ENCODE results near the gene NTNG2.

NTNG2 gene

DNA sequence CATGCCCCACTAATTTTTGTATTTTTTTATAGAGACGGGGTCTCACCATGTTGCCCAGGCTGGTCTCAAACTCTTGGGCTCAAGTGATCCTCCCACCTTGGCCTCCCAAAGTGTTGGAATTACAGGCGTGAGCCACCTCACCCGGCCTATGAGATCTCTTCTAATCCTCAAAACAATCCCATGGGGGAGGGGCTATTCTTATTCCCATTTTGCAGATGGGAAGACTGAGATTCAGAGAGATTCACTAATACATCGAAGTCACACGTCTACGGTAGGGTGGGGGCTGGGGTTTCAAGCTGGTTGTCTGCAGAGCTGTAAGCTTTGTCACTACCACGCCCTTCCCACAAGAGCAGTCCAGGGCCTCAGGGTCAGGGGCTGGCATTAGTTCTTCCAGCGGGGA, 14.0 kb upstream of the NTNG2 start:
- no peak for DNase-seq

GRCh38 chr9:132150256-132150655, 11.6 kb upstream of the NTNG2 start:
- DNase-seq: no peak

DNA sequence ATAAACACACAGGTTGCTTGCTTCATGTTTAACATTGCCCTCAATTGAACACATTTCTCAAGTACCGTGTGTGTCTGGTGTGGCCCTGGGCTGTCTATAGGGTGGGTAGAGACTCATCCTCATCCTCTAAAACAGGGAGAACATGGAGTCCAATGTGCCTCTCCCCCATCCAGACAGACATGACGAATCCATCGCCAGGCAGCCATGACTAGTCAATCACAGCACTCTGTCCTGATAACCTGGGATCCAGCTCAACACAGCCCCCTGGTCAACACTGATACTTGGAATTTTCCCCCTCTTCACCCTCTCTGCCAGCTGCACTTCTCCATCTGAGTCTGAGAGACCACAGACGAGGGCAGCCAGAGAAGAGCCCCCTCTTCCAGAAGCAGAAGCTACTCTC, 10.7 kb upstream of the NTNG2 start:
- no peak for DNase-seq

- no peak for DNase-seq
Measured at GRCh38 chr9:132152231-132152630, 9.6 kb upstream of the NTNG2 start.

DNA sequence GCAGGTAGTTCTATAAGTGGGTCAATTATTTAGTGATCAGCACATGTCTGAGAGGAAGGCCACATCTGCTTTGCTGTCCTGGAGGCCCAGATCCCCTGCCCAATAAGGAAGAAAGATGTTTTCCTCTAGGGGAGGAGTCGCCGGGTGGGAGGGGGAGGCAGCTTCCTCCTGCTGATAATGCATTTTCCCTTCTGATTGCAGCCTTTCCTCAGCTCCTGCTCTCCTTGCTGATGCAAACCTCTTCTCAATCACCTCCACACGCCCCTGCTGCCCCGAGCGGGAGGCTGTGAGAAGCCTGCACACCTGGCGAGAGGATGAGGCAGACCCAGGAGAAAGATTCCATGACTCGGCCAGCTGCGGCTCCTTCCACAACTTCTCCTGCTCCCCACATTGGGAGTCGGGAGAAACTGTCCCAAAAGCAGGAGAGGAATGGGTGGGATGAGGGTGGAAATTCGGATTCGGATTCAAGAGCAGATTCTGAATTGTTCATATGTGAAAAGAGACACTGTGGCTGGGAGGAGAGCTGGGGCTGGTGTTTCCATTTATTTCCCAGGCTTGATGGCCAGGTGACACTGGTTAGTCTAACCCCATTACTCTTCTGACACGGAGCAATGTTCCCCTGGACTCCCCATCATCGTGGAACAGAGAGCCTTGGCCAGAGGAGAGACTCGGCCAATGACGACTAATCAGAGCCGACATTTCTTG, 6.8 kb upstream of the NTNG2 start:
- no peak for DNase-seq

- DNase-seq: no peak
Measured at GRCh38 chr9:132155568-132155895, 6.3 kb upstream of the NTNG2 start.

- DNase-seq: no peak
Measured at GRCh38 chr9:132156262-132156661, 5.6 kb upstream of the NTNG2 start.

GRCh38 chr9:132157347-132158116, 4.3 kb upstream of the NTNG2 start:
- DNase-seq: no peak

DNA sequence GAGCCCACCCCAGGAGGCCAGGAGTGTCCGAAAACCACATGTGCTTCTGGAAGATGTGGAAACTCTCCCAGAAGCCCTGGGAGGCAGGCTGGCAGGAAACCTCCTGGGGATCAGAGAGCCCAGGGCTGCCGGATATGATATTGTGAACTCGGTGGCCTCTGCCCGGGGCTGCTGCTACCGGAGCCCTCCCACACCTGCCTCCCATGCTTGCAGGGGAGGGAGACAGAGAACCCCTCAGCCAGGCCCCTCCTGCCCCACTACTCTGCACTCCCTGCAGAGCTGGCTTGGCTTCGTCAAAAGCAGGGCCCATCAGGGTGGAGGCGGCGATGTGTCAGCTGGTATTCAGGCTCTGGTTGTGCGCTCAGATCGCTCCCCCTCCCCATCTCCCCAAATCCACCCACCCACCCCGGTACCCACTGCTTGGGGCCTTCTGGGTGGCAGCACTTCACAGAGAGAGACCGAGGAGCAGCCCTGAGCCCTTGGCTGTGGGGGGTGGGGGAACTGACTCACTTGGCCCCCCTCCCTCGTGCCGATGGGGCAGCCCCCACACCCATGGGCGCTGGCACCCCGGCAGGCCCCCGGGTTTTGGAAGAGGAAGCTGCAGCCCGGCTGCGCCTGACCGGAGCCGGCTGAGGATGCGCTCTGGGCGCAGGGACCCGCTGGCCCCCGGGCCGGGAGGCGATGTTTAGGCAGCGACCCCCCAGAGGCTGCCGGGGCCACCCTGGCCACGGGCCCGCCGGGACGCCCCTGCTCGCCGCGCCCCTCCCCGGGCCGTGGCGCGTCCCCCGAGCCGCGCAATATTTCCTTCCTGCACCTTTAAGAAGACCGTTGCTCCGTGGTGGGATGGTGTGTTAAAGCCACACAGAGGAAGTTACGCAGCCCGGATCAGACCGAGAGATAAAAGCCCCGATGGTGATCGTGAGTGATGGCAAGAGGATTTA, 786 bp upstream of the NTNG2 start:
- DNase-seq: peak; percentile 91

DNA sequence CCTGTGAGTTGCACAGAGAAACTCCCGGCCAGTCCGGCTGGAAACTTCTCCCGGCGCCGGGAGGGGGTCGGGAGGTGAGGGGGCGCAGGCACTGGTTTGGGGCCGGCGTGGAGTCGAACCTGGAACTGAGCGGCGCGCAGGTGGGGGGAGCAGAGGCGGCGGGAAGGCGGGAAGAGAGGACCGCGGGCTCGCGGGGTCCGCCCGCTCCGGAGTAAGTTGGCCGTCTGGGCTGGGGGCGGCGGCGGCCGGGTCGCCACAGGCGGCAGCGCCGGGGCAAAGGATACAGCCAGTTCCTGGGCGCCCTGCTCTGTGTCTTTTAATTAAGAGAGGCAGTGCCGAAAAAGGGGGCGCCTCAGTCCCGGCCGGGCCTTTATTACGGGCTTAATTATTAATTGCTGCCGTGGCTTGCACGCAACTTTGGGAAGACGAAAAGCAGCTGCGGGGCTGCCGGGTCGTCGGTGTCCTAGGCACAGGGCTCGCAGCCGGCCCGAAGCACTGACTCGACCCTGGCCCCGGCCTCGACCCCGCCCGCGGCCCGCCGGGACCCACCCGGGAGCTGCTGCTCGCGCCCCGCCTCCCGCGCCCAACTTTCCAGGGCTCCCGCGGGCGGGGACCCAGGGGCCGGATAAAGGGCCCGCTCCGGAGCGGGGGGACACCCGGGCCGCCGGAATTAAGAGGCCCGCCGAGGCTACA, 1.1 kb downstream of the NTNG2 start:
- no peak for DNase-seq

DNA sequence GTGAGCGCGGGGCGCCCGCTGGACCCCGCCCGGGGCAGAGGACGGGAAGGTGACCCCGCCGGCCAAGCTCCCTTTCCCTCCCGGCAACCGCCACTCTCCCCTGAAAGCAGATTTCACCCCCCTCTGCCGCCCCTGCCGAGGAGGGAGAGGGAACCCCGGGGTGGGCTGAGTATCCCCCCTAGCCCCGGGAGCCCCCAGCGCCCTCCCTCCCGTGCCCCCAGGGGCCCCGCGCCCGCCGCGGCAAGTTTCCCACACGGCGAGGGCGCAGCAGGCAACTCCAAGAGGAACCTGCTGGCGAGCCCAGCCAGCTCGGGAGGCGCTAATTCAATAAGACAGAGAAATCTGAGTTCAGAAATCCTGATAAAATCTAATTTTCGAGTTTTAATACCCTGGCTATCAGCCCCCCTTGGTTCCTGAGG, 1.6 kb downstream of the NTNG2 start:
- DNase-seq: peak; percentile 34

- no peak for DNase-seq
Measured at GRCh38 chr9:132163876-132164603, 2.2 kb downstream of the NTNG2 start.

- DNase-seq: no peak
Measured at GRCh38 chr9:132164604-132165362, 2.9 kb downstream of the NTNG2 start.

DNA sequence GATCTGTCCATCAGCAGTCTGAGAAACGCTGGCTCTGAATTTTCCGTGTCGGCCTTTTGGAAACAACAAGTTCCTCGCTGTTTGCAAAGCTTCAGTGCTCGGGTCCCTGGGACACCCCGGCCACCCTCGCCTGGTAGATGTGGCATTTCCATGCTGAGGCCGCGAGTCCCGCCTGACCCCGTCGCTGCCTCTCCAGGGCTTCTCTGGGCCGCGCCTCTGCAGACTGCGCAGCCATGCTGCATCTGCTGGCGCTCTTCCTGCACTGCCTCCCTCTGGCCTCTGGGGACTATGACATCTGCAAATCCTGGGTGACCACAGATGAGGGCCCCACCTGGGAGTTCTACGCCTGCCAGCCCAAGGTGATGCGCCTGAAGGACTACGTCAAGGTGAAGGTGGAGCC, 4.7 kb downstream of the NTNG2 start:
- peak; percentile 63 for DNase-seq

- no peak for DNase-seq
Measured at GRCh38 chr9:132167192-132167591, 5.3 kb downstream of the NTNG2 start.

- no peak for DNase-seq
Measured at GRCh38 chr9:132168347-132168746, 6.5 kb downstream of the NTNG2 start.

- DNase-seq: no peak
Measured at GRCh38 chr9:132168851-132169250, 7.0 kb downstream of the NTNG2 start.

DNA sequence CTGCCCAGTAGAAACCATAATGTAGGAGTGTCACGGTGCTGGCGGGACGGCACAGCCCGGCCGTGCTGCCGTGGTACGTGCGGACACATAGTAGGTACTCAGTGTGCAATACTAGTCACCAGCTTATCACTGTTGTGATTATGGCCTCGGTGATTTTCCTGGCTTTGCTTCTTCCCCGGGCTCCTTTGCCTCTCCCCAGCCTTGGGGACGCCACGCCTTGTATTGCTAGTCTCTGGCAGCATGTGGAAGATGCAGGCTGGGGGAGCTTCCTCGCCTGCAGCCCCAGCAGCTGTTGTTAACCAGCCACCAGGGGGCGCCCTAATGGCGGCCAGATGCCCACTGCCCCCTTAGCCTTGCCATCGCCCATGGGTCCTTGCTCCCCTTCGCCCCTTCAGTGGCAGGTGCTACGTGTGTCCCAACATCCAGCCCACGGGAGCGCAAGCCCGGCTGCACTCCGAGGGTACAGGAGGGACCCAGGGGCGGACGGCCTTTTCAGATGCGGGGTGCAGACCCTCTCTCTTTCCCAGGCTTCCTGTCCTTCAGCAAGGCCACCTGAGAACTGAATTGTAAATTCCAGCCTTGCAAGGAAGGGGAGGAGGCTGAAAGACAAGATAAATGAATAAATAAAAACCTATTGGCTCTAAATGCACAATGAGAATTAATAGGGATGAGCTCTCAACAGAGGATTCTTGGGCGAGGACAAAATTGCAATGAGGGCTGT, 8.0 kb downstream of the NTNG2 start:
- DNase-seq: peak; percentile 83

- no peak for DNase-seq
Measured at GRCh38 chr9:132171702-132172101, 9.8 kb downstream of the NTNG2 start.

GRCh38 chr9:132172185-132172584, 10.3 kb downstream of the NTNG2 start:
- no peak for DNase-seq

GRCh38 chr9:132175431-132175830, 13.6 kb downstream of the NTNG2 start:
- DNase-seq: no peak
